Measurements from ENCODE around the gene NONO.
"Not testable (repeated sequence)": the region's sequence is repeated elsewhere in the genome, so short reads cannot be mapped to it uniquely, and the experiment has no call there.

The NONO gene

GRCh38 chrX:71283403-71284143, at the start of gene NONO:
Gene NONO, plus strand, starts transcription at chrX:71283635. Its CDS starts 7,003 bp downstream, at chrX:71290638.
- peak in 55 of 56 donors; percentile 23 to 92 (median 81) for DNase-seq

- DNase-seq: no peak
Measured at GRCh38 chrX:71235482-71235881, 48.0 kb upstream of the NONO start.

GRCh38 chrX:71236836-71237235, 46.6 kb upstream of the NONO start:
- no peak for DNase-seq

GRCh38 chrX:71239781-71240180, 43.7 kb upstream of the NONO start:
- no peak for DNase-seq

GRCh38 chrX:71241301-71241700, 42.1 kb upstream of the NONO start:
- no peak for DNase-seq

GRCh38 chrX:71244359-71245128, 38.9 kb upstream of the NONO start:
- DNase-seq: no peak

GRCh38 chrX:71245159-71245558, 38.3 kb upstream of the NONO start:
- no peak for DNase-seq

- no peak for DNase-seq
Measured at GRCh38 chrX:71250841-71251240, 32.6 kb upstream of the NONO start.

GRCh38 chrX:71251466-71251973, 31.9 kb upstream of the NONO start:
- no peak for DNase-seq

GRCh38 chrX:71252221-71252620, 31.2 kb upstream of the NONO start:
- no peak for DNase-seq

- peak in 34 of 56 donors; percentile 0 to 47 (median 6) for DNase-seq
Measured at GRCh38 chrX:71253253-71254091, 30.0 kb upstream of the NONO start.

- peak; percentile 17 to 89 (median 70) for DNase-seq
Measured at GRCh38 chrX:71254092-71254963, 29.1 kb upstream of the NONO start, which contains the start of gene ZMYM3. Gene ZMYM3, minus strand, starts transcription at chrX:71254140. Its CDS starts 885 bp downstream, at chrX:71253255.

- no peak for DNase-seq
Measured at GRCh38 chrX:71256051-71256450, 27.4 kb upstream of the NONO start.

- DNase-seq: no peak
Measured at GRCh38 chrX:71256856-71257255, 26.6 kb upstream of the NONO start.

- not testable (repeated sequence) for DNase-seq
Measured at GRCh38 chrX:71268624-71269023, 14.8 kb upstream of the NONO start.

- no peak for DNase-seq
Measured at GRCh38 chrX:71269801-71270395, 13.5 kb upstream of the NONO start.

- DNase-seq: not testable (repeated sequence)
Measured at GRCh38 chrX:71272313-71272712, 11.1 kb upstream of the NONO start.

- not testable (repeated sequence) for DNase-seq
Measured at GRCh38 chrX:71281300-71281699, 2.1 kb upstream of the NONO start.

- peak in 9 of 56 donors; percentile 0 to 70 (median 23) for DNase-seq
Measured at GRCh38 chrX:71282514-71283402, 677 bp upstream of the NONO start.

Data from nucleus accumbens (tissue), 56 donors.